HepG2 (cell line): ENCODE measurements around the gene LITAFD. TPM values are rescaled to one million over a fixed set of nuclear protein-coding genes. Genes with fewer than 3 reads are reported as not detected.
A peak's percentile ranks its signal among the peaks of the same experiment; 100 is the strongest.

ENCODE experiments used
- ARNTL ChIP-seq: sonication (generic); formaldehyde crosslinking; IDR thresholded peaks from 2 replicates; pipeline ENCODE4 v1.4.0; 2020; ENCODE audit warnings: mild to moderate bottlenecking, missing genetic modification reagents
- CHD2 ChIP-seq: IDR thresholded peaks from 2 replicates; pipeline ENCODE4 v1.6.1; 2011; ENCODE audit warnings: low read depth, low read length, improper control_type of control experiment
- EP300 ChIP-seq, 3 experiments: sonication (generic) in 1 of 3; formaldehyde crosslinking in 1 of 3; IDR thresholded peaks; 2 replicates each; pipeline versions ENCODE4 v1.5.1 to v1.6.1; 2011 to 2020; ENCODE audit warnings: low read depth in 2 of 3, low read length in 2 of 3, borderline replicate concordance in 1 of 3, improper control_type of control experiment in 1 of 3, mild to moderate bottlenecking in 1 of 3, missing genetic modification reagents in 1 of 3, moderate library complexity in 1 of 3
- FIP1L1 ChIP-seq: fragments of 200-400 bp; formaldehyde crosslinking; IDR thresholded peaks from 2 replicates; pipeline ENCODE4 v1.6.1; 2018; ENCODE audit warnings: low read depth, mild to moderate bottlenecking, low read length, moderate library complexity, borderline replicate concordance; ENCODE audit not compliant: insufficient read depth
- HOXD1 ChIP-seq: sonication (generic); formaldehyde crosslinking; IDR thresholded peaks from 2 replicates; pipeline ENCODE4 v1.5.0; 2020; ENCODE audit warnings: missing genetic modification reagents
- KMT2B ChIP-seq: IDR thresholded peaks from 2 replicates; pipeline ENCODE4 v1.6.1; 2016; ENCODE audit warnings: missing genetic modification reagents, missing compliant biosample characterization
- MAFF ChIP-seq: IDR thresholded peaks from 2 replicates; pipeline ENCODE4 v1.6.1; 2011; ENCODE audit warnings: low read depth, low read length, improper control_type of control experiment
- MAFG ChIP-seq: sonication (generic); formaldehyde crosslinking; IDR thresholded peaks from 2 replicates; pipeline ENCODE4 v1.5.1; 2020; ENCODE audit warnings: mild to moderate bottlenecking, missing genetic modification reagents
- MTA1 ChIP-seq: sonication (generic); formaldehyde crosslinking; IDR thresholded peaks from 2 replicates; pipeline ENCODE4 v1.4.0; 2020; ENCODE audit warnings: missing genetic modification reagents, mild to moderate bottlenecking, borderline replicate concordance
- PRPF4 ChIP-seq: fragments of 200-400 bp; formaldehyde crosslinking; IDR thresholded peaks from 2 replicates; pipeline ENCODE4 v1.6.1; 2016; ENCODE audit warnings: low read length, low read depth; ENCODE audit not compliant: poor library complexity, severe bottlenecking
- RBM22 ChIP-seq: fragments of 200-400 bp; formaldehyde crosslinking; optimal IDR thresholded peaks from 2 replicates; pipeline ENCODE3; 2017; ENCODE audit warnings: mild to moderate bottlenecking, low read length, moderate library complexity
- SIN3B ChIP-seq: fragments of 150-350 bp; IDR thresholded peaks from 2 replicates; pipeline ENCODE4 v1.6.1; 2014; ENCODE audit warnings: low read length
- SUZ12 ChIP-seq: fragments of 150-350 bp; IDR thresholded peaks from 2 replicates; pipeline ENCODE4 v1.6.1; 2014; ENCODE audit warnings: low read depth, low read length
- ZBTB1 ChIP-seq: sonication (generic); formaldehyde crosslinking; IDR thresholded peaks from 2 replicates; pipeline ENCODE4 v1.4.0; 2020; ENCODE audit warnings: missing genetic modification reagents, borderline replicate concordance
- ZNF230 ChIP-seq: sonication (generic); formaldehyde crosslinking; IDR thresholded peaks from 2 replicates; pipeline ENCODE4 v1.4.0; 2020; ENCODE audit warnings: mild to moderate bottlenecking, missing genetic modification reagents
- ZNF326 ChIP-seq: sonication (generic); formaldehyde crosslinking; IDR thresholded peaks from 2 replicates; pipeline ENCODE4 v1.4.0; 2020; ENCODE audit warnings: missing genetic modification reagents, borderline replicate concordance
- ZNF367 ChIP-seq: sonication (generic); formaldehyde crosslinking; IDR thresholded peaks from 2 replicates; pipeline ENCODE4 v1.4.0; 2020; ENCODE audit warnings: missing genetic modification reagents, borderline replicate concordance
- ZNF570 ChIP-seq: sonication (generic); formaldehyde crosslinking; IDR thresholded peaks from 2 replicates; pipeline ENCODE4 v1.4.0; 2020; ENCODE audit warnings: mild to moderate bottlenecking, missing genetic modification reagents, borderline replicate concordance
- ZNF615 ChIP-seq: sonication (generic); formaldehyde crosslinking; IDR thresholded peaks from 2 replicates; pipeline ENCODE4 v1.5.0; 2020; ENCODE audit warnings: mild to moderate bottlenecking, missing genetic modification reagents, borderline replicate concordance
- ZNF629 ChIP-seq: sonication (generic); formaldehyde crosslinking; conservative IDR thresholded peaks from 2 replicates; pipeline ENCODE4 v1.5.0; 2020; ENCODE audit warnings: missing genetic modification reagents
- ZNF652 ChIP-seq: IDR thresholded peaks from 2 replicates; pipeline ENCODE4 v1.6.1; 2016; ENCODE audit warnings: low read depth, borderline replicate concordance
- polyA plus RNA-seq, 8 experiments: library from polyadenylated mRNA; depleted of rRNA in 3 of 8; stranded (reverse) in 7 of 8; unstranded in 1 of 8; fragments of >200 nt; fragmentation: Illumina TruSeq in 4 of 8; extraction: Trizol in 4 of 8; gene quantifications; 2 replicates each; pipeline versions ENCODE4 v1.2.1 to v1.2.3, GENCODE V29; 2011 to 2016; ENCODE audit warnings: low read depth in 4 of 8, missing spikeins in 1 of 8, mixed read lengths in 1 of 8; ENCODE audit not compliant: insufficient read depth in 1 of 8
- total RNA-seq, 5 experiments: library from RNA; depleted of rRNA; stranded (reverse); fragments of >200 nt; fragmentation: Illumina TruSeq; extraction: Trizol; gene quantifications; 2 replicates each; pipeline ENCODE4 v1.2.3, GENCODE V29; 2016; ENCODE audit warnings: low read depth in 1 of 5
- TF ChIP-seq, protein P1 (sequence below): sonication (generic); formaldehyde crosslinking; IDR thresholded peaks from 2 replicates; pipeline ENCODE4 v1.9.0; 2022; ENCODE audit warnings: missing genetic modification reagents, mild to moderate bottlenecking, borderline replicate concordance
- TF ChIP-seq, protein P2 (sequence below): sonication (generic); formaldehyde crosslinking; IDR thresholded peaks from 2 replicates; pipeline ENCODE4 v1.5.1; 2020; ENCODE audit warnings: mild to moderate bottlenecking, moderate library complexity, missing genetic modification reagents
- TF ChIP-seq, protein P3 (sequence below): sonication (generic); formaldehyde crosslinking; IDR thresholded peaks from 2 replicates; pipeline ENCODE4 v1.4.0; 2020; ENCODE audit warnings: mild to moderate bottlenecking, missing genetic modification reagents
- TF ChIP-seq, protein P4 (sequence below): sonication (generic); formaldehyde crosslinking; IDR thresholded peaks from 2 replicates; pipeline ENCODE4 v1.4.0; 2020; ENCODE audit warnings: missing genetic modification reagents

The LITAFD gene
- total and polyA plus RNA-seq, 2 of the 13 experiments (the other 11 are each of a cell fraction or from before 2014, with no cell fraction given), result not detected

GRCh38 chr16:8863594-8864424 is 18.3 kb upstream of the LITAFD start (continued):
- TF ChIP-seq RBM22 (peak; percentile 95), SUZ12 (no peak), PRPF4 (no peak), FIP1L1 (peak; percentile 98), ZNF615 (CRISPR knock-in tag) (peak; percentile 85; the same call in 1 of the 2 replicates), MTA1 (CRISPR knock-in tag) (peak; percentile 100), ARNTL (CRISPR knock-in tag) (peak; percentile 92), ZNF367 (CRISPR knock-in tag) (peak; percentile 59; the same call in 1 of the 2 replicates), EP300 (IDR thresholded peaks at IDR 0.05; ENCODE audit: low read depth in 2 of 2, low read length in 2 of 2) (peak; percentile 92 to 95), EP300 (CRISPR knock-in tag; IDR thresholded peaks at IDR 0.05; ENCODE audit: borderline replicate concordance) (peak; percentile 86; the same call in 1 of the 2 replicates), MAFG (no peak), MAFF (0 out of 2 replicates have a peak, but pooled peaks have one; percentile 8), ZNF230 (CRISPR knock-in tag) (peak; percentile 87), CHD2 (no peak; the same call in 1 of the 2 replicates), HOXD1 (CRISPR knock-in tag) (peak; percentile 94; the same call in 1 of the 2 replicates), ZBTB1 (peak; percentile 86; the same call in 1 of the 2 replicates), ZNF652 (peak; percentile 27; the same call in 1 of the 2 replicates), ZNF326 (CRISPR knock-in tag) (peak; percentile 96), ZNF570 (0 out of 2 replicates have a peak, but pooled peaks have one; percentile 12), ZNF629 (CRISPR knock-in tag) (peak; percentile 82), SIN3B (0 out of 2 replicates have a peak, but pooled peaks have one; percentile 33), KMT2B (CRISPR knock-in tag) (peak; percentile 70)
- TF ChIP-seq, protein P1, sequence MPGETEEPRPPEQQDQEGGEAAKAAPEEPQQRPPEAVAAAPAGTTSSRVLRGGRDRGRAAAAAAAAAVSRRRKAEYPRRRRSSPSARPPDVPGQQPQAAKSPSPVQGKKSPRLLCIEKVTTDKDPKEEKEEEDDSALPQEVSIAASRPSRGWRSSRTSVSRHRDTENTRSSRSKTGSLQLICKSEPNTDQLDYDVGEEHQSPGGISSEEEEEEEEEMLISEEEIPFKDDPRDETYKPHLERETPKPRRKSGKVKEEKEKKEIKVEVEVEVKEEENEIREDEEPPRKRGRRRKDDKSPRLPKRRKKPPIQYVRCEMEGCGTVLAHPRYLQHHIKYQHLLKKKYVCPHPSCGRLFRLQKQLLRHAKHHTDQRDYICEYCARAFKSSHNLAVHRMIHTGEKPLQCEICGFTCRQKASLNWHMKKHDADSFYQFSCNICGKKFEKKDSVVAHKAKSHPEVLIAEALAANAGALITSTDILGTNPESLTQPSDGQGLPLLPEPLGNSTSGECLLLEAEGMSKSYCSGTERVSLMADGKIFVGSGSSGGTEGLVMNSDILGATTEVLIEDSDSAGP (CRISPR knock-in tag), result peak; percentile 97
- TF ChIP-seq, protein P2, sequence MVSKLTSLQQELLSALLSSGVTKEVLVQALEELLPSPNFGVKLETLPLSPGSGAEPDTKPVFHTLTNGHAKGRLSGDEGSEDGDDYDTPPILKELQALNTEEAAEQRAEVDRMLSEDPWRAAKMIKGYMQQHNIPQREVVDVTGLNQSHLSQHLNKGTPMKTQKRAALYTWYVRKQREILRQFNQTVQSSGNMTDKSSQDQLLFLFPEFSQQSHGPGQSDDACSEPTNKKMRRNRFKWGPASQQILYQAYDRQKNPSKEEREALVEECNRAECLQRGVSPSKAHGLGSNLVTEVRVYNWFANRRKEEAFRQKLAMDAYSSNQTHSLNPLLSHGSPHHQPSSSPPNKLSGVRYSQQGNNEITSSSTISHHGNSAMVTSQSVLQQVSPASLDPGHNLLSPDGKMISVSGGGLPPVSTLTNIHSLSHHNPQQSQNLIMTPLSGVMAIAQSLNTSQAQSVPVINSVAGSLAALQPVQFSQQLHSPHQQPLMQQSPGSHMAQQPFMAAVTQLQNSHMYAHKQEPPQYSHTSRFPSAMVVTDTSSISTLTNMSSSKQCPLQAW (CRISPR knock-in tag), result peak; percentile 97
- TF ChIP-seq, protein P3, sequence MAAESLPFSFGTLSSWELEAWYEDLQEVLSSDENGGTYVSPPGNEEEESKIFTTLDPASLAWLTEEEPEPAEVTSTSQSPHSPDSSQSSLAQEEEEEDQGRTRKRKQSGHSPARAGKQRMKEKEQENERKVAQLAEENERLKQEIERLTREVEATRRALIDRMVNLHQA, result no peak
- TF ChIP-seq, protein P4, sequence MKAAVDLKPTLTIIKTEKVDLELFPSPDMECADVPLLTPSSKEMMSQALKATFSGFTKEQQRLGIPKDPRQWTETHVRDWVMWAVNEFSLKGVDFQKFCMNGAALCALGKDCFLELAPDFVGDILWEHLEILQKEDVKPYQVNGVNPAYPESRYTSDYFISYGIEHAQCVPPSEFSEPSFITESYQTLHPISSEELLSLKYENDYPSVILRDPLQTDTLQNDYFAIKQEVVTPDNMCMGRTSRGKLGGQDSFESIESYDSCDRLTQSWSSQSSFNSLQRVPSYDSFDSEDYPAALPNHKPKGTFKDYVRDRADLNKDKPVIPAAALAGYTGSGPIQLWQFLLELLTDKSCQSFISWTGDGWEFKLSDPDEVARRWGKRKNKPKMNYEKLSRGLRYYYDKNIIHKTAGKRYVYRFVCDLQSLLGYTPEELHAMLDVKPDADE, result no peak
